Smooth muscle cell (in vitro differentiated cells): ENCODE results near the gene ATG13. TPM values are rescaled to one million over a fixed set of nuclear protein-coding genes. Genes with fewer than 3 reads are reported as not detected.

Experiments used
- DNase-seq: peaks from one replicate; lab custom pipeline; 2025; ENCODE audit not compliant: unreplicated experiment; lab: John Stamatoyannopoulos, UW
- H2AFZ ChIP-seq: fragments of 200-600 bp; sonication (generic); 2 replicates; pipeline ENCODE4 v1.6.0; 2016; ENCODE audit warnings: antibody characterized with exemption, low read depth, mild to moderate bottlenecking
- H3F3A ChIP-seq: fragments of 200-600 bp; sonication (generic); 2 replicates; pipeline ENCODE4 v1.6.0; 2017; ENCODE audit warnings: antibody characterized with exemption, low read depth
- H3K27ac ChIP-seq: fragments of 200-600 bp; sonication (generic); 2 replicates; pipeline ENCODE4 v1.5.1; 2016; ENCODE audit warnings: low read depth, mild to moderate bottlenecking
- H3K27me3 ChIP-seq: fragments of 200-600 bp; sonication (generic); 2 replicates; pipeline ENCODE4 v1.6.1; 2016; ENCODE audit warnings: low read depth, mild to moderate bottlenecking
- H3K36me3 ChIP-seq: fragments of 200-600 bp; sonication (generic); 2 replicates; pipeline ENCODE4 v1.5.1; 2016; ENCODE audit warnings: low read depth
- H3K4me1 ChIP-seq: fragments of 200-600 bp; sonication (generic); 2 replicates; pipeline ENCODE4 v1.5.1; 2016; ENCODE audit warnings: low read depth
- H3K4me2 ChIP-seq: fragments of 200-600 bp; sonication (generic); 2 replicates; pipeline ENCODE4 v1.6.0; 2016; ENCODE audit warnings: mild to moderate bottlenecking
- H3K4me3 ChIP-seq: fragments of 200-600 bp; sonication (generic); 2 replicates; pipeline ENCODE4 v1.5.1; 2016; ENCODE audit warnings: mild to moderate bottlenecking
- H3K79me2 ChIP-seq: fragments of 200-600 bp; sonication (generic); 2 replicates; pipeline ENCODE4 v1.6.0; 2016; ENCODE audit warnings: low read depth, mild to moderate bottlenecking
- H3K9ac ChIP-seq: fragments of 200-600 bp; sonication (generic); 2 replicates; pipeline ENCODE4 v1.6.0; 2016; ENCODE audit warnings: low read depth
- H3K9me3 ChIP-seq: fragments of 200-600 bp; sonication (generic); replicated peaks from 2 replicates; pipeline ENCODE4 v1.5.1; 2016; ENCODE audit warnings: low read depth
- H4K20me1 ChIP-seq: fragments of 200-600 bp; sonication (generic); 2 replicates; pipeline ENCODE4 v1.6.0; 2016; ENCODE audit warnings: low read depth
- WGBS: methylation state at CpG from one replicate; pipeline ENCODE4 v1.1.7; 2016; ENCODE audit warnings: low lambda C conversion rate; 5-methylcytosine and 5-hydroxymethylcytosine counted together
- polyA plus RNA-seq: library from polyadenylated mRNA; unstranded; fragments of >200 nt; fragmentation: Nextera tagmentation; extraction: Ambion mirVana; gene quantifications from 2 replicates; pipeline ENCODE4 v1.2.1, GENCODE V29; 2016
- total RNA-seq: library from RNA; depleted of rRNA; stranded (reverse); fragments of >200 nt; gene quantifications from 2 replicates; pipeline ENCODE4 v1.2.3, GENCODE V29; 2014
- TF ChIP-seq, protein P1 (sequence below): fragments of 200-600 bp; sonication (generic); IDR thresholded peaks from 2 replicates; pipeline ENCODE4 v1.5.1; 2017; ENCODE audit warnings: borderline replicate concordance, mild to moderate bottlenecking, antibody characterized with exemption; ENCODE audit not compliant: insufficient read depth, poor library complexity, severe bottlenecking

Gene ATG13
- total and polyA plus RNA-seq, 2 experiments from 2014 or later: 66.3 to 96.5 TPM

DNA sequence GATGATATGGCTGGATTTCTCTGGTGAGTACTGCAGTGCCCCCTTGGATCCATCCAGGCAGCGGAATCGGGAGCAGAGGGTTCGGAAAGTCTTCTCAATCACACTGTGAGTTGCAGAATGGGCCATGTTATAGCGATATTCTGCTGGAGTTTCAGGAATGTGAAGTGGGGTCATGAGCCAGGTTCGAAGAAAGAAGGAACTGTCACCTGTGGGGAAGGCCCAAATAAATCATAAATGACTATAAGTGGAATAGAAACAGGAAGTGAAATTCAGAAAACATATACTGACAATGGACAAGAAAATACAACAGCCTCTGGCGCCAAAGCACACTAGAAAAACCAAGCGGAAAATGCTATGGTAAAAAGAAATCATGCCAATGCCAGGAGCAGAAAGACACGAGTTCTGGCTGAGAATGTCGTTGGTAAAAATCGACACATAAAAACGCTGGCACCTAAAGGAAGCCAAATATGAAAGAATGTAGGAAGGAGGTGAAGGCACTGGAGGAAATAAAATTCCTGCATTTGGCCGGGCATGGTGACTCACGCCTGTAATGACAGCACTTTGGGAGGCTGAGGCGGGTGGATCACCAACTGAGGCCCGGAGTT is 13.5 kb upstream of the ATG13 start:
- 96% methylated on average over 15 of the region's 15 CpGs for WGBS

DNA sequence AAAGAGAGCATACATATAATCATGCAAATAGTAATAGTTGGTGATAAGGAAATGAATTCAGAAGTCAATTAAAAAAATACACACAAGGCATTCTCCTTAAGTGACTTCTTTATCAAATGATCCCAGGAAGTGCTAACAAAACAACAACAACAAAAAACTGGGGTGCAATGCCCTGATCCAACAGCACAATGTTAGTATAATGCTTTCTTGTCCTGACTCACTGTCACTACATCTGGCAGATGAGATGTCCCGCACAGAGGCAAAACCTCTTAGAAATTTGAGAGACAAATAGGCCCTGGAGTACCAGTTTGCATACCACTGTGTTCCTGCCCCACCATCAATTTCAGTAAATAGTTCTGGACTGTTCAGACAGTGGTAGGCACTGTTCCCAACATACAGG is 12.6 kb upstream of the ATG13 start:
- no peak overlapping the region for H3K4me3 ChIP-seq
- no peaks in the 10 kb centered on the region for H4K20me1 ChIP-seq
- WGBS: 96% methylated on average over 1 of the region's 1 CpG
- no peak overlapping the region for H3K4me2 ChIP-seq
- no peak overlapping the region for H2AFZ ChIP-seq
- TF ChIP-seq, protein P1, sequence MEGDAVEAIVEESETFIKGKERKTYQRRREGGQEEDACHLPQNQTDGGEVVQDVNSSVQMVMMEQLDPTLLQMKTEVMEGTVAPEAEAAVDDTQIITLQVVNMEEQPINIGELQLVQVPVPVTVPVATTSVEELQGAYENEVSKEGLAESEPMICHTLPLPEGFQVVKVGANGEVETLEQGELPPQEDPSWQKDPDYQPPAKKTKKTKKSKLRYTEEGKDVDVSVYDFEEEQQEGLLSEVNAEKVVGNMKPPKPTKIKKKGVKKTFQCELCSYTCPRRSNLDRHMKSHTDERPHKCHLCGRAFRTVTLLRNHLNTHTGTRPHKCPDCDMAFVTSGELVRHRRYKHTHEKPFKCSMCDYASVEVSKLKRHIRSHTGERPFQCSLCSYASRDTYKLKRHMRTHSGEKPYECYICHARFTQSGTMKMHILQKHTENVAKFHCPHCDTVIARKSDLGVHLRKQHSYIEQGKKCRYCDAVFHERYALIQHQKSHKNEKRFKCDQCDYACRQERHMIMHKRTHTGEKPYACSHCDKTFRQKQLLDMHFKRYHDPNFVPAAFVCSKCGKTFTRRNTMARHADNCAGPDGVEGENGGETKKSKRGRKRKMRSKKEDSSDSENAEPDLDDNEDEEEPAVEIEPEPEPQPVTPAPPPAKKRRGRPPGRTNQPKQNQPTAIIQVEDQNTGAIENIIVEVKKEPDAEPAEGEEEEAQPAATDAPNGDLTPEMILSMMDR: no peak
- H3K36me3 ChIP-seq: peaks cover 2% of the 10 kb centered on the region
- no peak overlapping the region for H3K27ac ChIP-seq
- H3K9me3 ChIP-seq: no peaks in the 10 kb centered on the region
- H3K4me1 ChIP-seq: no peaks in the 10 kb centered on the region
- H3F3A ChIP-seq: no peaks in the 10 kb centered on the region
- no peak for DNase-seq
- no peak overlapping the region for H3K9ac ChIP-seq
- H3K27me3 ChIP-seq: no peaks in the 10 kb centered on the region
- no peaks in the 10 kb centered on the region for H3K79me2 ChIP-seq

More for the DNA sequence above, 13.5 kb upstream of the ATG13 start:
- no peaks in the 10 kb centered on the region for H4K20me1 ChIP-seq
- no peaks in the 10 kb centered on the region for H3K9me3 ChIP-seq
- H2AFZ ChIP-seq: no peak overlapping the region
- H3K27me3 ChIP-seq: no peaks in the 10 kb centered on the region
- DNase-seq: no peak
- no peak overlapping the region for H3K4me3 ChIP-seq
- H3K4me1 ChIP-seq: no peaks in the 10 kb centered on the region
- no peak overlapping the region for H3K27ac ChIP-seq
- TF ChIP-seq, protein P1: no peak
- H3K9ac ChIP-seq: no peak overlapping the region
- H3F3A ChIP-seq: no peaks in the 10 kb centered on the region
- peaks cover 2% of the 10 kb centered on the region for H3K36me3 ChIP-seq
- H3K4me2 ChIP-seq: no peak overlapping the region
- H3K79me2 ChIP-seq: no peaks in the 10 kb centered on the region

DNA sequence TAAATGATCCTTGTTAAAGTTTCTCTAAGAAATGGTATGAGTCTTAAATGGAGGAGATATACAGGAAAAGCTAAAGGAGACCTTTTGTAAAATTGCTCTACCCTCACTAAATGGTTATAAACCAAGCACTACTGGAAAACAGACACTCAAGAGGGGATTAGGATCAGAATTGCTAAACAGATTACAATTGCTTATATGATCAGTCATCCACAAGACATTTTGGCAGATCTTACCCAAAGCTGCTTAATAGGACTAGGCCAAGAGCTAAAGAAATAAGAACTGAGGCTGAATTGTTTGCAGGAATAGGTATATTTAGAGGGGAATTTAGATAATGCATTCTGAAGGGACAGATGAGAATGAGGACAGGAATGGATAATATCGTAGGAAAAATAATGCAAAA is 9.8 kb upstream of the ATG13 start:
- no peak overlapping the region for H3K4me3 ChIP-seq
- no peaks in the 10 kb centered on the region for H3K9me3 ChIP-seq
- no peaks in the 10 kb centered on the region for H4K20me1 ChIP-seq
- H3K4me2 ChIP-seq: no peak overlapping the region
- no peaks in the 10 kb centered on the region for H3K79me2 ChIP-seq
- H3K9ac ChIP-seq: no peak overlapping the region
- H3K27ac ChIP-seq: no peak overlapping the region
- no peak overlapping the region for H2AFZ ChIP-seq
- no peak for DNase-seq
- no peaks in the 10 kb centered on the region for H3K4me1 ChIP-seq
- WGBS: 89% methylated on average over 1 of the region's 1 CpG
- H3F3A ChIP-seq: no peaks in the 10 kb centered on the region
- peaks cover 2% of the 10 kb centered on the region for H3K36me3 ChIP-seq
- no peaks in the 10 kb centered on the region for H3K27me3 ChIP-seq
- TF ChIP-seq, protein P1: no peak

DNA sequence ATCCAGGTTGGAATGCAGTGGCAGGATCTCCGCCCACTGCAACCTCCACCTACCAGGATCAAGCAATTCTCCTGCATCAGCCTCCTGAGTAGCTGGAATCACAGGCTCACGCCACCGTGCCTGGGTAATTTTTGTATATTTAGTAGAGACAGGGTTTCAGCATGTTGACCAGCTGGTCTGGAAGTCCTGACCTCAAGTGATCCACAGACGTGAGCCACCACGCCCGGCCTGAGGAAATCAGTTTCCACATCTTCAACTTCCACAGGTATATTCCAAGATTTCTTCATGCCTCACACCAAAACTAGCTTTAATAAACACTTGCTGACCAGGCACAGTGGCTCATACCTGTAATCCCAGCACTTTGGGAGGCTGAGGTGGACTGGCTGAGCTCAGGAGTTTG is 8.0 kb upstream of the ATG13 start:
- Histone ChIP-seq H3K4me2 (no peak overlapping the region), H3K9ac (no peak overlapping the region), H2AFZ (no peak overlapping the region), H4K20me1 (no peaks in the 10 kb centered on the region), H3K36me3 (no peaks in the 10 kb centered on the region), H3K4me3 (no peak overlapping the region), H3K79me2 (no peaks in the 10 kb centered on the region), H3K4me1 (no peaks in the 10 kb centered on the region), H3K27ac (no peak overlapping the region), H3F3A (no peaks in the 10 kb centered on the region), H3K9me3 (no peaks in the 10 kb centered on the region), H3K27me3 (no peaks in the 10 kb centered on the region)
- no peak for DNase-seq
- WGBS: 99% methylated on average over 6 of the region's 6 CpGs
- TF ChIP-seq, protein P1: no peak
